WERI-Rb-1 (cell line): ENCODE results near the gene CEP72.

ENCODE experiments used
- DNase-seq: peaks from one replicate; pipeline ENCODE4 v3.0.0-alpha.2; 2020
- H3K27ac ChIP-seq: fragments of 250-450 bp; sonication (Bioruptor Pico); 2 replicates; pipeline ENCODE4 v1.5.1; 2020; ENCODE audit warnings: mild to moderate bottlenecking, moderate library complexity
- H3K27me3 ChIP-seq: fragments of 250-450 bp; sonication (Bioruptor Pico); 2 replicates; pipeline ENCODE4 v1.5.1; 2021; ENCODE audit warnings: mild to moderate bottlenecking, low read depth, moderate library complexity; ENCODE audit not compliant: insufficient read depth, severe bottlenecking
- H3K36me3 ChIP-seq: fragments of 250-450 bp; sonication (Bioruptor Pico); 2 replicates; pipeline ENCODE4 v1.5.1; 2020; ENCODE audit warnings: mild to moderate bottlenecking, moderate library complexity
- H3K4me3 ChIP-seq: 2 replicates; pipeline ENCODE4 v1.5.1; 2011; ENCODE audit warnings: low read depth, mild to moderate bottlenecking, control low read depth, low read length
- H3K9me3 ChIP-seq: fragments of 250-450 bp; sonication (Bioruptor Pico); 2 replicates; pipeline ENCODE4 v1.5.1; 2021; ENCODE audit warnings: mild to moderate bottlenecking, moderate library complexity; ENCODE audit not compliant: severe bottlenecking
- CTCF ChIP-seq: IDR thresholded peaks from 2 replicates; pipeline ENCODE4 v1.5.1; 2011; ENCODE audit warnings: low read depth, mild to moderate bottlenecking, control low read depth, inconsistent platforms, low read length

The CEP72 gene

GRCh38 chr5:611731-612486, at the start of gene CEP72:
CEP72 (plus strand) TSS chr5:612340; CDS start chr5:612362, 22 bp downstream.
- H3K36me3 ChIP-seq, result peaks cover 14% of the 10 kb centered on the region
- peak within 1 kb of the TSS; percentile 69 for H3K4me3 ChIP-seq
- H3K27ac ChIP-seq, result peak within 1 kb of the TSS; percentile 76
- H3K27me3 ChIP-seq, result no peaks in the 10 kb centered on the region
- no peak for TF ChIP-seq CTCF
- H3K9me3 ChIP-seq, result no peaks in the 10 kb centered on the region
- peak; percentile 96 for DNase-seq

GRCh38 chr5:565782-566440, 46.2 kb upstream of the CEP72 start:
- Histone ChIP-seq H3K27ac (no peak overlapping the region; the same call in 1 of the 2 replicates), H3K4me3 (peak overlapping the region; percentile 37), H3K36me3 (no peaks in the 10 kb centered on the region), H3K9me3 (no peaks in the 10 kb centered on the region), H3K27me3 (no peaks in the 10 kb centered on the region)
- peak; percentile 63 for TF ChIP-seq CTCF
- DNase-seq, result peak; percentile 66

- Histone ChIP-seq H3K27ac (no peak overlapping the region), H3K9me3 (no peaks in the 10 kb centered on the region), H3K4me3 (no peak overlapping the region), H3K27me3 (no peaks in the 10 kb centered on the region), H3K36me3 (no peaks in the 10 kb centered on the region)
- no peak for DNase-seq
- TF ChIP-seq CTCF, result no peak
These were observed 45.4 kb upstream of the CEP72 start for GRCh38 chr5:566636-567309.

- H3K27me3 ChIP-seq, result no peaks in the 10 kb centered on the region
- H3K9me3 ChIP-seq, result no peaks in the 10 kb centered on the region
- DNase-seq, result no peak
- H3K4me3 ChIP-seq, result no peak overlapping the region
- no peak overlapping the region for H3K27ac ChIP-seq
- H3K36me3 ChIP-seq, result no peaks in the 10 kb centered on the region
- no peak for TF ChIP-seq CTCF
These were observed 44.5 kb upstream of the CEP72 start for GRCh38 chr5:567664-568060.

- no peak overlapping the region for H3K27ac ChIP-seq
- no peaks in the 10 kb centered on the region for H3K9me3 ChIP-seq
- no peaks in the 10 kb centered on the region for H3K27me3 ChIP-seq
- peak; percentile 2 for DNase-seq
- no peak overlapping the region for H3K4me3 ChIP-seq
- no peak for TF ChIP-seq CTCF
- no peaks in the 10 kb centered on the region for H3K36me3 ChIP-seq
These were observed 43.9 kb upstream of the CEP72 start for GRCh38 chr5:568061-568781.
